HCT116 (cell line): ENCODE results near the gene CRISP2. TPM values are rescaled to one million over a fixed set of nuclear protein-coding genes. Genes with fewer than 3 reads are reported as not detected.

Experiments
- ATAC-seq: fragments of 200-7000 bp; cut with Tn5 transposase; 2 replicates; pipeline ENCODE4 v1.9.1; 2020; ENCODE audit warnings: mild to moderate bottlenecking, moderate library complexity
- BruUV-seq: library from RNA; stranded (reverse); fragments of 400-500 nt; replicated peaks from 2 replicates; lab custom pipeline; 2021; lab: Mats Ljungman, UMichigan
- CTCF ChIA-PET: fragments of 300-600 bp; sonication (Branson Sonifier 250); formaldehyde crosslinking; loops from one replicate; lab custom pipeline; 2021; ENCODE audit warnings: antibody characterized with exemption; lab: Charles Lee
- POLR2A ChIA-PET: fragments of 300-600, 350-600 bp; sonication (Branson Sonifier 250); formaldehyde crosslinking; loops from one replicate; lab custom pipeline; 2021; ENCODE audit warnings: antibody characterized with exemption; lab: Charles Lee
- RAD21 ChIA-PET, 2 experiments: fragments of 300-600 bp; sonication (Branson Sonifier 250); formaldehyde crosslinking; loops; one replicate each; lab custom pipeline; 2023; ENCODE audit warnings: low total read pairs in 2 of 2; ENCODE audit not compliant: uncharacterized antibody in 2 of 2, unreplicated experiment in 2 of 2, low non-redundant PET in 1 of 2; lab: Charles Lee
- DNase-seq: peaks from one replicate; pipeline ENCODE4 v3.0.0-alpha.2; 2010; ENCODE audit warnings: low read depth, low spot score
- H2AFZ ChIP-seq: fragments of 200-600 bp; shearing (Covaris generic), sonication (generic); 2 replicates; pipeline ENCODE4 v1.6.1; 2017; ENCODE audit warnings: low read depth, mixed run types, mixed read lengths, antibody characterized with exemption, low read length; ENCODE audit not compliant: poor library complexity, severe bottlenecking
- H3K27ac ChIP-seq: 2 replicates; pipeline ENCODE4 v1.5.1; 2012; ENCODE audit warnings: low read depth, low read length
- H3K27me3 ChIP-seq: fragments of 200-600 bp; sonication (generic); 2 replicates; pipeline ENCODE4 v1.6.1; 2016; ENCODE audit warnings: mixed run types, low read length, mixed read lengths; ENCODE audit not compliant: insufficient read depth
- H3K36me3 ChIP-seq, 2 experiments: fragments of 200-500 bp in 1 of 2; fragments of 200-600 bp in 1 of 2; sonication (Bioruptor generic) in 1 of 2; sonication (generic) in 1 of 2; 2 replicates each; pipeline versions ENCODE4 v1.5.1 to v1.6.1; 2014 to 2016; ENCODE audit warnings: low read length in 2 of 2, inconsistent platforms in 1 of 2, mixed read lengths in 1 of 2, mixed run types in 1 of 2; ENCODE audit not compliant: insufficient read depth in 2 of 2, control insufficient read depth in 1 of 2
- H3K4me1 ChIP-seq, 2 experiments: fragments of 200-600 bp in 1 of 2; sonication (generic) in 1 of 2; 2 replicates each; pipeline versions ENCODE4 v1.5.1 to v1.6.1; 2012 to 2017; ENCODE audit warnings: low read length in 2 of 2, inconsistent platforms in 1 of 2, mild to moderate bottlenecking in 1 of 2, mixed read lengths in 1 of 2, mixed run types in 1 of 2, moderate library complexity in 1 of 2; ENCODE audit not compliant: insufficient read depth in 2 of 2, control insufficient read depth in 1 of 2
- H3K4me2 ChIP-seq: fragments of 200-600 bp; sonication (generic); 2 replicates; pipeline ENCODE4 v1.6.1; 2017; ENCODE audit warnings: mixed run types, low read length, mixed read lengths
- H3K4me3 ChIP-seq, 2 experiments: fragments of 200-600 bp in 1 of 2; sonication (generic) in 1 of 2; replicated peaks in 1 of 2; 2 replicates each; pipeline ENCODE4 v1.5.1; 2011 to 2016; ENCODE audit warnings: low read length in 2 of 2, control low read depth in 1 of 2, low read depth in 1 of 2, mild to moderate bottlenecking in 1 of 2, mixed read lengths in 1 of 2, mixed run types in 1 of 2
- H3K79me2 ChIP-seq: fragments of 200-600 bp; sonication (generic); 2 replicates; pipeline ENCODE4 v1.6.1; 2017; ENCODE audit warnings: mild to moderate bottlenecking, mixed run types, low read length, moderate library complexity, mixed read lengths; ENCODE audit not compliant: insufficient read depth
- H3K9ac ChIP-seq: fragments of 200-600 bp; sonication (generic); 2 replicates; pipeline ENCODE4 v1.6.1; 2016; ENCODE audit warnings: low read length, mixed read lengths
- H3K9me2 ChIP-seq: fragments of 200-600 bp; sonication (generic), shearing (Covaris generic); 2 replicates; pipeline ENCODE4 v1.6.1; 2017; ENCODE audit warnings: mixed run types, mild to moderate bottlenecking, moderate library complexity; ENCODE audit not compliant: insufficient read depth
- H3K9me3 ChIP-seq, 2 experiments: fragments of 200-500 bp in 1 of 2; fragments of 200-600 bp in 1 of 2; sonication (Bioruptor generic) in 1 of 2; sonication (generic) in 1 of 2; 2 replicates each; pipeline ENCODE4 v1.6.1; 2014 to 2017; ENCODE audit warnings: low read length in 2 of 2, mixed read lengths in 2 of 2, inconsistent platforms in 1 of 2, low read depth in 1 of 2, mild to moderate bottlenecking in 1 of 2, mixed run types in 1 of 2, moderate library complexity in 1 of 2; ENCODE audit not compliant: control insufficient read depth in 1 of 2, insufficient read depth in 1 of 2
- H4K20me1 ChIP-seq: fragments of 200-600 bp; sonication (generic), shearing (Covaris generic); 2 replicates; pipeline ENCODE4 v1.6.1; 2017; ENCODE audit warnings: mixed run types, mild to moderate bottlenecking, moderate library complexity; ENCODE audit not compliant: insufficient read depth
- CEBPB ChIP-seq: IDR thresholded peaks from 2 replicates; pipeline ENCODE4 v1.6.1; 2012; ENCODE audit warnings: low read depth
- ELF1 ChIP-seq: IDR thresholded peaks from 2 replicates; pipeline ENCODE4 v1.6.1; 2012; ENCODE audit warnings: low read depth, borderline replicate concordance
- EZH2phosphoT487 ChIP-seq: fragments of 200-600 bp; IDR thresholded peaks from 2 replicates; pipeline ENCODE4 v1.6.1; 2018; ENCODE audit warnings: antibody characterized with exemption, borderline replicate concordance
- FOSL1 ChIP-seq: IDR thresholded peaks from 2 replicates; pipeline ENCODE4 v1.6.1; 2012; ENCODE audit warnings: low read depth
- POLR2AphosphoS5 ChIP-seq: IDR thresholded peaks from 2 replicates; pipeline ENCODE4 v1.6.1; 2011; ENCODE audit warnings: mild to moderate bottlenecking, low read depth, low read length, moderate library complexity
- RAD21 ChIP-seq: IDR thresholded peaks from 2 replicates; pipeline ENCODE4 v1.6.1; 2012; ENCODE audit warnings: low read depth, mild to moderate bottlenecking
- YY1 ChIP-seq: IDR thresholded peaks from 2 replicates; pipeline ENCODE4 v1.6.1; 2011; ENCODE audit warnings: low read length, low read depth, moderate library complexity, mild to moderate bottlenecking; ENCODE audit not compliant: insufficient replicate concordance; ENCODE audit errors: extremely low read depth
- intact Hi-C: fragments of 100-400 bp; cut with micrococcal nuclease; formaldehyde crosslinking; loops from 2 replicates; pipeline ENCODE4 v1.10.0; 2022
- total RNA-seq: library from RNA; stranded (reverse); gene quantifications from one replicate; pipeline ENCODE4 v1.2.1, GENCODE V29; 2021; ENCODE audit not compliant: unreplicated experiment
- TF ChIP-seq, protein P1 (sequence below): IDR thresholded peaks from 2 replicates; pipeline ENCODE4 v1.6.1; 2012; ENCODE audit warnings: low read depth
- TF ChIP-seq, protein P2 (sequence below): IDR thresholded peaks from 2 replicates; pipeline ENCODE4 v1.6.1; 2012
- TF ChIP-seq, protein P3 (sequence below): IDR thresholded peaks from 2 replicates; pipeline ENCODE4 v1.6.1; 2012
- TF ChIP-seq, protein P4 (sequence below), 3 experiments: fragments of 200-600 bp in 1 of 3; sonication (generic) in 1 of 3; IDR thresholded peaks in 2 of 3; conservative IDR thresholded peaks in 1 of 3; 2 replicates each; pipeline ENCODE4 v1.5.1; 2012 to 2017; ENCODE audit warnings: low read depth in 2 of 3, low read length in 2 of 3, antibody characterized with exemption in 1 of 3, borderline replicate concordance in 1 of 3, control low read depth in 1 of 3, mild to moderate bottlenecking in 1 of 3, mixed read lengths in 1 of 3, mixed run types in 1 of 3, moderate library complexity in 1 of 3; ENCODE audit not compliant: insufficient read depth in 1 of 3

CRISP2 gene
- total RNA-seq, 1 experiment from 2014 or later = not detected

DNA sequence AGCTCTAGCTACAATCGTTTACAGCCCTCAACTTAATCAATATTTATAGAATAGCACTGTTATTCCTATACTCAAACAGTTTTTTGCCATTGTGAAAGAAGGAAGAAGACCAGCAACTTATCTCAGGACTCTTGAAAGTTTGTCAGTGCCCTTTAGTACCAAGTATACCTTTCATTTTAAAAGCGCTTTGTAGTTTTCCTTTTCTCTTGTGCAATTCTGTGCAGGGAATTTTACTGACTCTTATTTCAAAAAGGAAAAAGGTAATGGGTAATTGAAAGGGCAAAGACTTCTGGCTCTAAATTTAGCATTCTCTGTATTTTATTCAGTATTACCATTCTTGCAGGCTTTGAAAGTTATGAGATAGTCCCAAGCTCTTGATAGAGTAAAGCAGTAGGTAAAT is 59.9 kb downstream of the CRISP2 start:
- no peak for DNase-seq
- no peak overlapping the region for H3K4me3 ChIP-seq
- no peak overlapping the region for H3K27ac ChIP-seq
- H3K36me3 ChIP-seq = no peaks in the 10 kb centered on the region
- BruUV-seq = no TSS peak
- H3K27me3 ChIP-seq = no peaks in the 10 kb centered on the region
- H3K4me2 ChIP-seq = no peak overlapping the region
- ATAC-seq = no peak
- ChIA-PET RAD21 (no interaction called here), POLR2A (no interaction called here), CTCF (no interaction called here)
- intact Hi-C loops = no loop called here
- H3K79me2 ChIP-seq = no peaks in the 10 kb centered on the region
- no peaks in the 10 kb centered on the region for H3K4me1 ChIP-seq
- no peaks in the 10 kb centered on the region for H3K9me3 ChIP-seq
- no peak for TF ChIP-seq FOSL1
- TF ChIP-seq POLR2AphosphoS5 = no peak
- TF ChIP-seq CEBPB = no peak
- H3K9ac ChIP-seq = no peak overlapping the region
- no peaks in the 10 kb centered on the region for H3K9me2 ChIP-seq
- no peak overlapping the region for H2AFZ ChIP-seq
- no peaks in the 10 kb centered on the region for H4K20me1 ChIP-seq

DNA sequence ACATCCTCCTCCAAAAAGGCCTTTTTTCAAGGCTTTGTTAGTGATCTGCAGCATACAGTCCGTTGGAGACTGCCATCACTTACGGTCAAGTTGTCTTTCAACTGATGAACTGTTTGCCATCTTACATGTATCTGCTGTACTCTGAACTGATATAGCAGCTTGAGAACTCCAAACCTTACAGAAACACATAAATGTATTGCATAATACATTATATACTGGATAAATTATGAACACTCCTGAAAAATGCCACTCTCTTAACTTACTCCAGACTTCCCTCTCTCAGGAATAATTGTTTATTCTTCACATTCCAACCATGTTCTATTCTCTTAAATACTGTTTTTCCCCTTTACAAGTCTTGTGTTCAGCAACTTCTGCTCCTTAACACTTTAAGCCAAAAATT is 62.1 kb downstream of the CRISP2 start:
- no peak overlapping the region for H3K4me3 ChIP-seq
- ChIA-PET CTCF (no interaction called here), RAD21 (no interaction called here), POLR2A (no interaction called here)
- H3K27me3 ChIP-seq = no peaks in the 10 kb centered on the region
- no peaks in the 10 kb centered on the region for H3K4me1 ChIP-seq
- no peaks in the 10 kb centered on the region for H3K9me2 ChIP-seq
- intact Hi-C loops = no loop called here
- no peaks in the 10 kb centered on the region for H3K79me2 ChIP-seq
- no peak overlapping the region for H3K4me2 ChIP-seq
- BruUV-seq = no TSS peak
- no peak for ATAC-seq
- TF ChIP-seq RAD21 (no peak), EZH2phosphoT487 (no peak), YY1 (no peak), ELF1 (no peak)
- TF ChIP-seq, protein P1, sequence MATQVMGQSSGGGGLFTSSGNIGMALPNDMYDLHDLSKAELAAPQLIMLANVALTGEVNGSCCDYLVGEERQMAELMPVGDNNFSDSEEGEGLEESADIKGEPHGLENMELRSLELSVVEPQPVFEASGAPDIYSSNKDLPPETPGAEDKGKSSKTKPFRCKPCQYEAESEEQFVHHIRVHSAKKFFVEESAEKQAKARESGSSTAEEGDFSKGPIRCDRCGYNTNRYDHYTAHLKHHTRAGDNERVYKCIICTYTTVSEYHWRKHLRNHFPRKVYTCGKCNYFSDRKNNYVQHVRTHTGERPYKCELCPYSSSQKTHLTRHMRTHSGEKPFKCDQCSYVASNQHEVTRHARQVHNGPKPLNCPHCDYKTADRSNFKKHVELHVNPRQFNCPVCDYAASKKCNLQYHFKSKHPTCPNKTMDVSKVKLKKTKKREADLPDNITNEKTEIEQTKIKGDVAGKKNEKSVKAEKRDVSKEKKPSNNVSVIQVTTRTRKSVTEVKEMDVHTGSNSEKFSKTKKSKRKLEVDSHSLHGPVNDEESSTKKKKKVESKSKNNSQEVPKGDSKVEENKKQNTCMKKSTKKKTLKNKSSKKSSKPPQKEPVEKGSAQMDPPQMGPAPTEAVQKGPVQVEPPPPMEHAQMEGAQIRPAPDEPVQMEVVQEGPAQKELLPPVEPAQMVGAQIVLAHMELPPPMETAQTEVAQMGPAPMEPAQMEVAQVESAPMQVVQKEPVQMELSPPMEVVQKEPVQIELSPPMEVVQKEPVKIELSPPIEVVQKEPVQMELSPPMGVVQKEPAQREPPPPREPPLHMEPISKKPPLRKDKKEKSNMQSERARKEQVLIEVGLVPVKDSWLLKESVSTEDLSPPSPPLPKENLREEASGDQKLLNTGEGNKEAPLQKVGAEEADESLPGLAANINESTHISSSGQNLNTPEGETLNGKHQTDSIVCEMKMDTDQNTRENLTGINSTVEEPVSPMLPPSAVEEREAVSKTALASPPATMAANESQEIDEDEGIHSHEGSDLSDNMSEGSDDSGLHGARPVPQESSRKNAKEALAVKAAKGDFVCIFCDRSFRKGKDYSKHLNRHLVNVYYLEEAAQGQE = no peak
- TF ChIP-seq, protein P2, sequence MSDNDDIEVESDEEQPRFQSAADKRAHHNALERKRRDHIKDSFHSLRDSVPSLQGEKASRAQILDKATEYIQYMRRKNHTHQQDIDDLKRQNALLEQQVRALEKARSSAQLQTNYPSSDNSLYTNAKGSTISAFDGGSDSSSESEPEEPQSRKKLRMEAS = no peak
- TF ChIP-seq, protein P3, sequence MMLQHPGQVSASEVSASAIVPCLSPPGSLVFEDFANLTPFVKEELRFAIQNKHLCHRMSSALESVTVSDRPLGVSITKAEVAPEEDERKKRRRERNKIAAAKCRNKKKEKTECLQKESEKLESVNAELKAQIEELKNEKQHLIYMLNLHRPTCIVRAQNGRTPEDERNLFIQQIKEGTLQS = no peak
- TF ChIP-seq, protein P4, sequence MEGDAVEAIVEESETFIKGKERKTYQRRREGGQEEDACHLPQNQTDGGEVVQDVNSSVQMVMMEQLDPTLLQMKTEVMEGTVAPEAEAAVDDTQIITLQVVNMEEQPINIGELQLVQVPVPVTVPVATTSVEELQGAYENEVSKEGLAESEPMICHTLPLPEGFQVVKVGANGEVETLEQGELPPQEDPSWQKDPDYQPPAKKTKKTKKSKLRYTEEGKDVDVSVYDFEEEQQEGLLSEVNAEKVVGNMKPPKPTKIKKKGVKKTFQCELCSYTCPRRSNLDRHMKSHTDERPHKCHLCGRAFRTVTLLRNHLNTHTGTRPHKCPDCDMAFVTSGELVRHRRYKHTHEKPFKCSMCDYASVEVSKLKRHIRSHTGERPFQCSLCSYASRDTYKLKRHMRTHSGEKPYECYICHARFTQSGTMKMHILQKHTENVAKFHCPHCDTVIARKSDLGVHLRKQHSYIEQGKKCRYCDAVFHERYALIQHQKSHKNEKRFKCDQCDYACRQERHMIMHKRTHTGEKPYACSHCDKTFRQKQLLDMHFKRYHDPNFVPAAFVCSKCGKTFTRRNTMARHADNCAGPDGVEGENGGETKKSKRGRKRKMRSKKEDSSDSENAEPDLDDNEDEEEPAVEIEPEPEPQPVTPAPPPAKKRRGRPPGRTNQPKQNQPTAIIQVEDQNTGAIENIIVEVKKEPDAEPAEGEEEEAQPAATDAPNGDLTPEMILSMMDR (IDR thresholded peaks at IDR 0.05 in 2 of 3, conservative IDR thresholded peaks at IDR 0.05 in 1 of 3; ENCODE audit: borderline replicate concordance in 1 of 3, insufficient read depth in 1 of 3, low read depth in 2 of 3, low read length in 2 of 3) = no peak
- H3K27ac ChIP-seq = no peak overlapping the region
- H4K20me1 ChIP-seq = no peaks in the 10 kb centered on the region
- H3K9me3 ChIP-seq = no peaks in the 10 kb centered on the region
- H2AFZ ChIP-seq = no peak overlapping the region
- no peaks in the 10 kb centered on the region for H3K36me3 ChIP-seq
- H3K9ac ChIP-seq = no peak overlapping the region
- no peak for DNase-seq
